ENCODE data around the gene CRLF3. TPM values are rescaled to one million over a fixed set of nuclear protein-coding genes. Genes with fewer than 3 reads are reported as not detected.
"Not testable (repeated sequence)": the region's sequence is repeated elsewhere in the genome, so short reads cannot be mapped to it uniquely, and the experiment has no call there.

The CRLF3 gene
- polyA plus RNA-seq, 6 donors from 2014 or later: 106 to 137 (median 112) TPM

- Mint-ChIP-seq H3K9me3 (no peaks in the 10 kb centered on the region), H3K4me3 (peak overlapping the region in 4 of 8 donors; percentile 15 to 88 (median 25)), H3K36me3 (no peaks in the 10 kb centered on the region), H3K27me3 (no peaks in the 10 kb centered on the region), H3K27ac (no peak overlapping the region), H3K4me1 (peaks cover 22 to 33% (median 23%) of the 10 kb centered on the region in 3 donors)
- no peak for ATAC-seq (ENCODE audit: low read depth in 2 of 2)
- DNase-seq: no peak
Observed at GRCh38 chr17:30829022-30829421, 4.5 kb upstream of the CRLF3 start.

DNA sequence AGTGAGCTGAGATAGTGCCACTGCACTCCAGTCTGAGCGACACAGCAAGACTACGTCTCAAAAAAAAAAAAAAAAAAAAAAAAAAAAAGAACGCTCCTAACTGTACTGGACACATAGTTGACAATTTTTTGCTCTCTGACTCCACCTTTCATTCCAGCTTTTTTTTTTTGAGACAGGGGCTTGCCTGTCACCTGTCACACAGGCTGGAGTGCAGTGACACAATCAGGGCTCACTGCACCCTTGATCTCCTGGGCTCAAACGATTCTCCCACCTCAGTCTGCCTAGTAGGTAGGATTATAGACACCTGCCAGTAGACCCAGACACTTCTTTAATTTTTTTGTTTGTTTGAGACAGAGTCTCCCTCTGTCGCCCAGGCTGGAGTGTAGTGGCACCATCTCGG, 2.6 kb upstream of the CRLF3 start:
- no peak for DNase-seq
- Mint-ChIP-seq H3K27ac (peak overlapping the region in 2 of 6 donors; percentile 6 to 48), H3K4me3 (peak overlapping the region in 1 of 8 donors; percentile 100)

DNA sequence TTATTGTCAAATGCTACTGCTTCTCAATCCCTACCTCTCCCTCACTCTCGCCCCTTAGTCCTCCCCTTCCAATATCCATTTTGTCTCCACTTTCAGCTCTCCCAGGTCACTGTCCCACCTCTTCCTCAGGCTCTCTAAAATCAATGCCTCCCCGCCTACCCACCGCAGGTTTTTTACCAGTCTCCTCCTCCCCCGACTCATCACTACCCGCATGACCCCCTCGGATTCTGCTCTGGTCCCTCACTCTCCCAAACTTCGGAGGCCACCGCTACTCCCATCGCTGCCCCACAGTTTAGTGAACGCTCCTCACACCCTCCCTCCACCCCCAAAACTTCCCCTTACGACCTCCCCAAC, 513 bp downstream of the CRLF3 start:
- no peaks in the 10 kb centered on the region for H3K9me3 Mint-ChIP-seq
- H3K27ac Mint-ChIP-seq: peak overlapping the region; percentile 75 to 96 (median 90)
- H3K4me3 Mint-ChIP-seq: peak overlapping the region; percentile 89 to 100 (median 95)
- H3K27me3 Mint-ChIP-seq: no peaks in the 10 kb centered on the region
- no peaks in the 10 kb centered on the region for H3K36me3 Mint-ChIP-seq
- DNase-seq: no peak
- peaks cover 34 to 52% (median 39%) of the 10 kb centered on the region in 3 donors for H3K4me1 Mint-ChIP-seq
- ATAC-seq (ENCODE audit: low read depth in 2 of 2): peak in 1 of 2 donors; percentile 2

More for the DNA sequence above, 2.6 kb upstream of the CRLF3 start:
- Mint-ChIP-seq H3K36me3 (no peaks in the 10 kb centered on the region), H3K4me1 (peaks cover 24 to 38% (median 27%) of the 10 kb centered on the region in 3 donors), H3K9me3 (no peaks in the 10 kb centered on the region), H3K27me3 (no peaks in the 10 kb centered on the region)
- ATAC-seq (ENCODE audit: low read depth in 2 of 2): no peak

GRCh38 chr17:30823421-30823820, 1.1 kb downstream of the CRLF3 start:
- no peak for DNase-seq
- no peaks in the 10 kb centered on the region for H3K36me3 Mint-ChIP-seq
- no peaks in the 10 kb centered on the region for H3K9me3 Mint-ChIP-seq
- H3K4me1 Mint-ChIP-seq: peaks cover 35 to 58% (median 44%) of the 10 kb centered on the region in 3 donors
- peak overlapping the region; percentile 89 to 100 (median 95) for H3K4me3 Mint-ChIP-seq
- H3K27ac Mint-ChIP-seq: peak overlapping the region; percentile 75 to 96 (median 90)
- H3K27me3 Mint-ChIP-seq: no peaks in the 10 kb centered on the region
- ATAC-seq (ENCODE audit: low read depth in 2 of 2): no peak

- H3K36me3 Mint-ChIP-seq; ATAC-seq (ENCODE audit: low read depth in 2 of 2); H3K27me3 Mint-ChIP-seq; H3K9me3 Mint-ChIP-seq: not testable (repeated sequence)
- Mint-ChIP-seq H3K27ac (peak overlapping the region; percentile 71 to 86 (median 76)), H3K4me3 (peak overlapping the region; percentile 86 to 100 (median 93)), H3K4me1 (peaks cover 35 to 63% (median 48%) of the 10 kb centered on the region in 3 donors)
- DNase-seq: peak; percentile 40
Observed at GRCh38 chr17:30822919-30823318, 1.6 kb downstream of the CRLF3 start.

- ATAC-seq (ENCODE audit: low read depth in 2 of 2): no peak
- peak overlapping the region; percentile 71 to 90 (median 84) for H3K27ac Mint-ChIP-seq
- H3K4me1 Mint-ChIP-seq: peaks cover 35 to 69% (median 49%) of the 10 kb centered on the region in 3 donors
- H3K9me3 Mint-ChIP-seq: no peaks in the 10 kb centered on the region
- peak overlapping the region; percentile 86 to 100 (median 93) for H3K4me3 Mint-ChIP-seq
- no peaks in the 10 kb centered on the region for H3K36me3 Mint-ChIP-seq
- H3K27me3 Mint-ChIP-seq: no peaks in the 10 kb centered on the region
- DNase-seq: no peak
Observed at GRCh38 chr17:30821871-30822723, 2.4 kb downstream of the CRLF3 start.

DNA sequence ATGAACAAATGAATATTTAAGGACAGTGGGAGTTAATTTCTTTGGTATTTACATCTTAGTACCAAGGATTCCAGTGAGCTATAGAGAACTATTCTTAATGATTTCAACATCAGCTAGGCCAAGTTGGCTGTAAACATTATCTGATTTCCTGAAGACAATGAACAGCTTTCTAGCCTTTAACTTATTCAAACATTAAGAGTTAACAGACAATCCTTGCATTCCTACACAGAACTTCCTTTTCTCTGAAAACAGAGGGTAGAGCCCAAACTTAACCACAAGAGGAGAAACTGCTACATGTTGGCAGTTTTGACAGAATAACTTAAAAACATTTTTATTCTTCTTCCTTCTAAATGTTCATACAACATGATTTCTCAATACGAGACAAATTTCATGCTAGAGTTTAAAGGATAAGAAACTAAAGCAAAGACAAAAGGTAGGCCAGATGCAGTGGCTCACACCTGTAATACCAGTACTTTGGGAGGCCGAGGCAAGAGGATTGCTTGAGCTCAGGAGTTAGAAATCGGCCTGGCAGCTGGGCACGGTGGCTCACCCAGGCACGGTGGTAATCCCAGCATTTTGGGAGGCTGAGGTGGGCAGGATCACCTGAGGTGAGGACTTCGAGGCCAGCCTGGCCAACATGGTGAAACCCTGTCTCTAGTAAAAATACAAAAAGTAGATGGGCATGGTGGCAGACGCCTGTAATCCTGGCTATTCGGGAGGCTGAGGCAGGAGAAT, 4.4 kb downstream of the CRLF3 start:
- Mint-ChIP-seq H3K36me3 (no peaks in the 10 kb centered on the region), H3K9me3 (no peaks in the 10 kb centered on the region), H3K27ac (peak overlapping the region; percentile 71 to 94 (median 85)), H3K4me1 (peaks cover 41 to 73% (median 57%) of the 10 kb centered on the region in 3 donors), H3K4me3 (peak overlapping the region; percentile 86 to 100 (median 92)), H3K27me3 (no peaks in the 10 kb centered on the region)
- no peak for DNase-seq
- no peak for ATAC-seq (ENCODE audit: low read depth in 2 of 2)

- Mint-ChIP-seq H3K27ac (peak overlapping the region in 4 of 6 donors; percentile 62 to 77 (median 71)), H3K36me3 (no peaks in the 10 kb centered on the region), H3K27me3 (no peaks in the 10 kb centered on the region), H3K4me1 (peaks cover 30 to 81% (median 48%) of the 10 kb centered on the region in 3 donors), H3K4me3 (no peak overlapping the region), H3K9me3 (no peaks in the 10 kb centered on the region)
- DNase-seq (no peak), ATAC-seq (ENCODE audit: low read depth in 2 of 2) (no peak)
Observed at GRCh38 chr17:30816165-30816564, 8.3 kb downstream of the CRLF3 start.

GRCh38 chr17:30814860-30815259, 9.6 kb downstream of the CRLF3 start:
- not testable (repeated sequence) for H3K36me3 Mint-ChIP-seq; DNase-seq; H3K27me3 Mint-ChIP-seq; H3K9me3 Mint-ChIP-seq; H3K4me3 Mint-ChIP-seq; ATAC-seq (ENCODE audit: low read depth in 2 of 2)
- Mint-ChIP-seq H3K27ac (peak overlapping the region in 1 of 6 donors; percentile 74), H3K4me1 (peaks cover 28 to 80% (median 47%) of the 10 kb centered on the region in 3 donors)

DNA sequence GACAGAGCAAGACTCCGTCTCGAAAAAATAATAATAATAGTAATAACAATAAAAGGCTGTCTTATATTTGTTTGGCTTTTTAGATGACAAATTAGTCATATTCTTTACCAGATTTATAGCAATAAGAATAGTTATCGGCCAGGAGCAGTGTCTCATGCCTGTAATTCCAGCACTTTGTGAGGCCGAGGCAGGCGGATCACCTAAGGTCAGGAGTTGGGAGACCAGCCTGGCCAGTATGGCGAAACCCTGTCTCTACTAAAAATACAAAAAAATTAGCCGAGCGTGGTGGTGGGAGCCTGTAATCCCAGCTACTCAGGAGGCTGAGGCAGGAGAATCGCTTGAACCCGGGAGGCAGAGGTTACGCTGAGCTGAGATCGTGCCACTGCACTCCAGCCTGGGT, 10.3 kb downstream of the CRLF3 start:
- peak overlapping the region in 2 of 6 donors; percentile 81 to 96 for H3K27ac Mint-ChIP-seq
- H3K4me3 Mint-ChIP-seq; ATAC-seq (ENCODE audit: low read depth in 2 of 2); H3K36me3 Mint-ChIP-seq; H3K9me3 Mint-ChIP-seq; H3K27me3 Mint-ChIP-seq; DNase-seq: not testable (repeated sequence)
- H3K4me1 Mint-ChIP-seq: peaks cover 31 to 80% (median 49%) of the 10 kb centered on the region in 3 donors

DNA sequence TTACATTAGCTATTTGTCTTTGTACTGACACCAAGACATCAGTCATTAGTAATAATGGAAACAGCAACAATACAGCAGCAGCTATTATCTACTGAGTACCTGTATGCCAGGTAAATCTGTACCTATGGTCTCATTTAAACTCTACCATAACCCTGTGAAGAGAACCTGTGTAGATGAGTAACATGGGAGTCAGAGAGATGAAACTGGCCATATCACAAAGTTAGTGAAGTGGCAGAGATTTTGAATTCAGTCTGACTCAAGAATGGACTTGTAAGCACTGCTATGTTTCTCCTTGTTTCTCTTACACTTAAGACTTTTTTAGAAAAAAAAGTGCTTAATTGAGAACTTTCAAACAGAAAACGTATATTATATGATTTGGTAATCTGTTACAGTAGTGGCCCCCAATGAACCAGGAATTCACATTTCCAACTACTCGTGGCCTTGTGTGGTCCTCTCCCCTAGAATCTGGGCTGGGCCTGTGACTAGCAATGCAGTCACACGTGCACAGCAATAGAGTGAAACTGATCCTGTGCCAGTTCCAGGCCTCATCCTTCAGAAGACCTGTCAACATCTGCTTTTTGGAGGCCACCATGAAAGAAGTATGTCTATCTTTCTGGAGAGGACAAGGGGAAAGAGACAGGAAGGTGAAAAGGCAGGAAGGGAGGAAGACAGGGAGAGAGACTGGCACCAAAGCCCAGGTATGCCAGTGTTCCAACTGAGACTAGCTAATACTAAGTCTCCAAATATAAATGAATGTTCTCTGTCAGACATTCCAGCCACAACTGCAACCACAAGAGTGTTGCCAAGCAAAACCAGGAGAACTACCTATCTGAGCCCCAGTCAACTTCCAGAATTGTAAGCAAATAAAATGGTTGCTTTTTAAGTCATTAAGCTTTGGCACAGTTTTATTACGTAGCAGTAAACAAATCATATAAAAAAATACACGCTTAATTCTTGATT, 12.0 kb downstream of the CRLF3 start:
- DNase-seq (no peak), ATAC-seq (ENCODE audit: low read depth in 2 of 2) (no peak)
- peak overlapping the region in 4 of 8 donors; percentile 3 to 74 (median 30) for H3K4me3 Mint-ChIP-seq
- no peaks in the 10 kb centered on the region for H3K27me3 Mint-ChIP-seq
- no peaks in the 10 kb centered on the region for H3K36me3 Mint-ChIP-seq
- H3K9me3 Mint-ChIP-seq: no peaks in the 10 kb centered on the region
- H3K4me1 Mint-ChIP-seq: peaks cover 35 to 80% (median 45%) of the 10 kb centered on the region in 3 donors
- peak overlapping the region; percentile 42 to 96 (median 84) for H3K27ac Mint-ChIP-seq

DNA sequence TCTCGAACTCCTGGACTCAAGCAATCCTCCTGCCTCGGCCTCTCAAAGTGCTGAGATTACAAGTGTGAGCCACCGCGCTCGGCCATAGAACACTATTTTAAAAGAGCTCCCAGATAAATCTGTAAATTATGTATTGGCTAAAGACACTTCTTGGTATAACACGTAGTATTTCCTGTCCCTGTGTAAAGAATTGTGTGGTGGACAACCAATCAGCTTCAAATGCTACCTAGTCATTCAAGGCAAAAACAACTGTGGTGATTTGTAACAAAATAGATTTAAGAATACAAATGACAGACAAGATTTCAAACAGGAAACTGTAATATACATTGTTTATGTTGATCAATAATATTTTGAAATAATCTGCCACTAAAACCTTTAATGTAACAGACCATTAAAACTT, 14.6 kb downstream of the CRLF3 start:
- Mint-ChIP-seq H3K27me3 (no peaks in the 10 kb centered on the region), H3K27ac (peak overlapping the region in 5 of 6 donors; percentile 95 to 98 (median 97)), H3K36me3 (no peaks in the 10 kb centered on the region), H3K4me3 (peak overlapping the region in 7 of 8 donors; percentile 71 to 91 (median 88)), H3K4me1 (peaks cover 34 to 87% (median 52%) of the 10 kb centered on the region in 3 donors), H3K9me3 (no peaks in the 10 kb centered on the region)
- ATAC-seq (ENCODE audit: low read depth in 2 of 2): no peak
- no peak for DNase-seq

All from naive B cell (primary cell).